NAMALWA (cell line): Measurements from ENCODE around the gene KIAA1549.
"Not testable (repeated sequence)": the region's sequence is repeated elsewhere in the genome, so short reads cannot be mapped to it uniquely, and the experiment has no call there.

Experiments used
- DNase-seq: peaks from one replicate; pipeline ENCODE4 v3.0.0-alpha.2; 2015; ENCODE audit warnings: low spot score

KIAA1549 gene

DNA sequence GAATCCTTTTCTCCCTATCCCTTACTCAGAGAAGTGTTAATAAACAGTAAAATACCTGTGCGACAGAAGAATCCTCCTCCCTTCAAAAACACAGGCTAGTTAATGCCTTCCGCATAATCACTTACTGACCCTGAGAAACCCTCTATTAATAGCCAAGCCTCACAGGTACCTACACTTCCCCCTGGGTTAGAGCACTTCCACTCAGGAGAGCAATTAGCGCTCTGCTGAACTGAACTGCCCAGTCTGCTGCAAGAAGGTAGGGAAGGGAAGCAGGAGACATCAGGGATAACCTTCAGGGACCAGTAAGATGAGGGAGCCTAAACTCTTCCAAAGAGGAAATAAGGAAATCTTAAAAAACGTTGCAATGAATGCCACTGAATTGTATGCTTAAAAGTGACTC is 39.6 kb downstream of the KIAA1549 start:
- no peak for DNase-seq

- DNase-seq = not testable (repeated sequence)
Measured at GRCh38 chr7:138940602-138941001, 40.6 kb downstream of the KIAA1549 start.

GRCh38 chr7:138937484-138937883 is 43.7 kb downstream of the KIAA1549 start:
- DNase-seq = no peak

GRCh38 chr7:138935465-138936011 is 45.7 kb downstream of the KIAA1549 start:
- no peak for DNase-seq

- DNase-seq = no peak
Measured at GRCh38 chr7:138934861-138935260, 46.3 kb downstream of the KIAA1549 start.

- DNase-seq = no peak
Measured at GRCh38 chr7:138934367-138934766, 46.8 kb downstream of the KIAA1549 start.

GRCh38 chr7:138932870-138933269 is 48.3 kb downstream of the KIAA1549 start:
- DNase-seq = no peak

DNA sequence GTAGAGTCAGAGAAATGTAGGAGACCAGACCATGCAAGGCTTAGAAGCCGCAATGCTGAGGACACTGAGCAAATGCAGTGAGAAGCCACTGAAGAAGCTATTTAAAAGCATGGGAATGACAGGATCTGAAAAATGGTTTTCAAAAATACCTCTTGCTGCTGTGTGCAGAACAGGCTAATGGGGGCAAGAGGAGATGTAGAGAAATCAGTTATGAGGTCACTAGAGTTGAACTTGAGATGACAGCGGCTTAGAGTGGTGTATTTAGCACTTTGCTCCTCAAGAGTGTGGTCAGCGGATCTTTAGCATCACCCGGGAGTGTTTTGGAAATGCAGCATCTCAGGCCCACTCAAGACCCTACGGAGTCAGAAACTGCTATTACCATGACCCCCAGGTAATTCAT is 48.8 kb downstream of the KIAA1549 start:
- no peak for DNase-seq

- no peak for DNase-seq
Measured at GRCh38 chr7:138929969-138930368, 51.2 kb downstream of the KIAA1549 start.

DNA sequence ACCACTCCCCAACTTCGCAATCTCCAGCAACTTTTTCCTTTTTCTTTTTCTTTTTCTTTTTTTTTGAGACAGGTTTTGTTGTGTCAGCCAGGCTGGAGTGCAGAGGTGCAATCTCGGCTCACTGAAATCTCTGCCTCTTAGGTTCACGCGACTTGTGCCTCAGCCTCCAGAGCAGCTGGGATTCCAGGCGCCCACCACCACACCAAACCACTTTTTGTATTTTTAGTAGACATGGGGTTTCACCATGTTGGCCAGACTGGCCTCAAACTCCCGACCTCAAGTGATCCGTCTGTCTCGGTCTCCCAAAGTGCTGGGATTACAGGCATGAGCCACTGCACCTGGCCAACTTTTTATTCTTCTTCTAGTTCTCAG is 55.0 kb downstream of the KIAA1549 start:
- DNase-seq = no peak

GRCh38 chr7:138924501-138925225 is 56.5 kb downstream of the KIAA1549 start:
- no peak for DNase-seq

DNA sequence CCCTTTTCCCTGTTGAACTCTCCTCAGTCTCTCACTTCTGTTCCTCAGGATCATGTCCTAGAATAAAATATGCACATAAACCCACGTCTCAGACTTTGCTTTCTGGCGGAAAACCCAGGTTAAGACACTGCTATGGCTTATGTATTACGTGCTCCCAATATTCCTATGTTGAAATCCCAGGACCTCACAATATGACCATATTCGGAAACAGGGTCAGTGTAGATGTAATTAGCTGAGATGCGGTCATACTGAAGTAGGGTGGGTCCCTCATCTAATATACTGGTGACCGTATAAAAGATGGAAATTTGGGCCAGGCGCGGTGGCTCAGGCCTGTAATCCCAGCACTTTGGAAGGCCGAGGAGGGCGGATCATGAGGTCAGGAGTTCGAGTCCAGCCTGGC is 59.9 kb downstream of the KIAA1549 start:
- DNase-seq = no peak

- no peak for DNase-seq
Measured at GRCh38 chr7:138919911-138920310, 61.3 kb downstream of the KIAA1549 start.

GRCh38 chr7:138919216-138919615 is 62.0 kb downstream of the KIAA1549 start:
- DNase-seq = no peak

DNA sequence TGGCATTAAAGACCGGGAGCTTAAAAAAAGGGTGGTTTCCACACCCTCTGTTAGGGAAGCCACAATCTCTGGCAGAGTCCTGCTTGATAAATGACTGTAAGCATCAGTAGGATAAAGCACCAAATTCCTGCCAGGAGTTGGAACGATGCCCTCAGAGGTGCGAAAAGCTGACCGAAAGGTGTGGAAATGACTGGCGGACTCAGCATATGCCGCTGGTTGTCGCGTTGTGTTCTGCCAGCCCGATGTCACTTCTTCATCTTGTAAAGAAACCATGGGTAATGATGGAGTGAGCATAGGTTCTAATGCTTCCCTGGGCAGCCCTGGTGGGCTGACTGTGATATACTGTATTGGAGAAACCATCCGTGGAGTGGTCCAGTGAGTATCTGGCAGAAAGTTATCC is 62.4 kb downstream of the KIAA1549 start:
- DNase-seq = no peak

GRCh38 chr7:138918176-138918575 is 63.0 kb downstream of the KIAA1549 start:
- DNase-seq = no peak

DNA sequence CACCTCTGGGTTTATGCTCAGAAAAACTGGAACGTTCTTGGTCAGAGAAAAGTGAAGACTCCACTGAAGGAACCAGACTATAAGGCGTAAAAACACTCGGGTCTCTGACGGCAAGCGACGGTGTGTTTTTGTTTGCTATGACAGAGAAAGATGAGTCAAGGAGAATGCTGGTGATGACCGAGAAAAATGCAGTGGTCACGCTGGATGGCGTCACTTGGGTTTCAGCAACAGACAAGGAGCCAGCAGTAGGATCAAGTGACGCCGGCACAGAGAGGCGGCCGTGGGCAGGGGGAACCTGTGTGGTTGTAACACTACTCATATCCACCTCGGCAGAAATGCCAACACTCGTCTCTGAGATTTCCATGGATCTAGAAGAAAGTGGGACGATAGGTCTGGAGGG is 63.4 kb downstream of the KIAA1549 start:
- no peak for DNase-seq

DNA sequence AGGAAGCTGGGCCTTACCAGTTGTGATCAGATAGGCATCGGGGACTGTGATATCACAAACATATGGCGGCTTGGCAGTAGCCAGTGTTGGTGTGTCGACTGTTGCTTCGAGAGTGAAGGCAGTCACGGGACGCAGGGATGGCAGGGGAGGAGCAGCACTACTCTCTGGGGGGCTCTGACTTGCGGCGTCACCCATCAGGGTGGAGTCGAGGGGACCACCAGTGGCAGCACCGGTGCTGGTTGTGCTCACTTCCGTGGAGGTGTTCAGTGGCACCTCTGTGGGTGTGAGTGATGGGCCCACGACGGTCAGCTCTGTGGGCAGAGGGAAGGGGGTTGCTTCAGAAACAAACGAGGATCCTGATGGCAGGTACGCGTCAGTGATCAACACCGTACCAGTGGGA is 64.5 kb downstream of the KIAA1549 start:
- DNase-seq = no peak

GRCh38 chr7:138916275-138916674 is 64.9 kb downstream of the KIAA1549 start:
- no peak for DNase-seq

DNA sequence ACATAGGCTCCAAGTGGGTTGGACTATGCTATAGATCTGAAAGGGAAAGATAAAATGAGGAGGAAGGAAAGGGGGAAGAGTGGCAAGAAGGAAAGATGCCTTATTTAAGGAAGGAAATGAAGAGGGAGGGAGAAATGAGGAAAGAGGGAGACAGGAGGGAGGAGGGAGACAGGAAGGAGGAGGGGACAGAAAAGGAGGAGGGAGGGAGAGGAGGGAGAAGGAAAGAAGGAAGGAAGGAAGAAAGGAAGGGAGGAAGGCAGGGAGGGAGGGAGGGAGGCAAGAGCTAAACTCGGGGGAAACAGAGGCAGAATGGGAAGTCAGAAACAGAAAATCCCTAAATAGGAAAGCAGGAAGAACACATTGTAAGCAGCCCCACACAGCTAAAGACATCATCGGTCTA is 67.4 kb downstream of the KIAA1549 start:
- DNase-seq = no peak

GRCh38 chr7:138911007-138911406 is 70.2 kb downstream of the KIAA1549 start:
- no peak for DNase-seq

- no peak for DNase-seq
Measured at GRCh38 chr7:138907850-138908249, 73.3 kb downstream of the KIAA1549 start.

- no peak for DNase-seq
Measured at GRCh38 chr7:138907201-138907847, 73.9 kb downstream of the KIAA1549 start.
